ENCODE measurements around the gene CCDC187. TPM values are rescaled to one million over a fixed set of nuclear protein-coding genes. Genes with fewer than 3 reads are reported as not detected.

CCDC187 gene
- total and polyA plus RNA-seq, 2 of the 8 experiments (the other 6 are each of a cell fraction or from before 2014, with no cell fraction given), result 0.02 TPM; not detected in 1

- no peak for TF ChIP-seq TEAD4 (IDR thresholded peaks at IDR 0.05; ENCODE audit: low read depth, low read length)
- TF ChIP-seq GABPA (IDR thresholded peaks at IDR 0.05; ENCODE audit: borderline replicate concordance, insufficient read depth, low read length), result no peak
- peak; percentile 60; the same call in 1 of the 2 replicates for TF ChIP-seq RBBP5 (IDR thresholded peaks at IDR 0.05; ENCODE audit: borderline replicate concordance, low read depth, low read length)
- no peak for TF ChIP-seq SP1 (IDR thresholded peaks at IDR 0.05; ENCODE audit: low read depth, low read length)
- no peak for TF ChIP-seq TAF7 (optimal IDR thresholded peaks at IDR 0.05; ENCODE audit: borderline replicate concordance, low read depth, low read length)
- 0 out of 2 replicates have a peak, but pooled peaks have one; percentile 26 for TF ChIP-seq POLR2AphosphoS5 (IDR thresholded peaks at IDR 0.05; ENCODE audit: low read depth, low read length)
- TF ChIP-seq EGR1 (IDR thresholded peaks at IDR 0.05; ENCODE audit: borderline replicate concordance, low read depth, low read length), result peak; percentile 15; the same call in 1 of the 2 replicates
- TF ChIP-seq JUN (IDR thresholded peaks at IDR 0.05; ENCODE audit: low read depth, low read length), result no peak
- no peak for TF ChIP-seq TCF12 (IDR thresholded peaks at IDR 0.05; ENCODE audit: low read depth, low read length)
- TF ChIP-seq E2F6 (IDR thresholded peaks at IDR 0.05), result peak; percentile 85
- no peak for TF ChIP-seq MAFK (IDR thresholded peaks at IDR 0.05; ENCODE audit: low read depth, low read length)
- TF ChIP-seq CEBPB (IDR thresholded peaks at IDR 0.05; ENCODE audit: low read depth, low read length), result no peak
- TF ChIP-seq SP2 (IDR thresholded peaks at IDR 0.05; ENCODE audit: low read length), result no peak
- no peak for TF ChIP-seq RFX5 (IDR thresholded peaks at IDR 0.05; ENCODE audit: borderline replicate concordance, low read depth, low read length)
- TF ChIP-seq GTF2F1 (IDR thresholded peaks at IDR 0.05; ENCODE audit: borderline replicate concordance, low read depth, low read length), result no peak
- no peak for TF ChIP-seq EZH2 (IDR thresholded peaks at IDR 0.05; ENCODE audit: low read depth, low read length, severe bottlenecking)
- TF ChIP-seq TBP (IDR thresholded peaks at IDR 0.05; ENCODE audit: low read depth, low read length), result peak; percentile 33; the same call in 1 of the 2 replicates
- TF ChIP-seq SRF (IDR thresholded peaks at IDR 0.05; ENCODE audit: low read depth, low read length), result no peak
- no peak for TF ChIP-seq RAD21 (IDR thresholded peaks at IDR 0.05 in 1 of 2, conservative IDR thresholded peaks at IDR 0.05 in 1 of 2; ENCODE audit: low read depth in 2 of 2, low read length in 2 of 2)
- no peak for TF ChIP-seq ASH2L (IDR thresholded peaks at IDR 0.05; ENCODE audit: low read length)
- no peak for TF ChIP-seq CHD2 (IDR thresholded peaks at IDR 0.05; ENCODE audit: low read length)
- TF ChIP-seq SIN3A (conservative IDR thresholded peaks at IDR 0.05 in 1 of 2, IDR thresholded peaks at IDR 0.05 in 1 of 2; ENCODE audit: low read depth in 1 of 2, low read length in 2 of 2), result peak; percentile 70 to 87; a peak in 2 of 4 replicates
- 0 out of 2 replicates have a peak, but pooled peaks have one; percentile 30 for TF ChIP-seq KDM5A (IDR thresholded peaks at IDR 0.05; ENCODE audit: low read length)
Observed at GRCh38 chr9:136245219-136246150, 58.4 kb downstream of the CCDC187 start, which contains the start of gene QSOX2 (continued).
